Psoas muscle (tissue), 8 donors: ENCODE measurements around the gene NEFH. TPM values are rescaled to one million over a fixed set of nuclear protein-coding genes. Genes with fewer than 3 reads are reported as not detected.

Experiments used
- ATAC-seq, 4 donors: fragments of 200-7000 bp; cut with Tn5 transposase; one replicate each; pipeline ENCODE4 v1.9.1; 2020; ENCODE audit warnings: moderate library complexity in 3 of 4, mild to moderate bottlenecking in 2 of 4
- DNase-seq, 2 donors: peaks; one replicate each; pipeline ENCODE4 v3.0.0-alpha.2; 2020
- H3K27ac ChIP-seq: fragments of 200-600 bp; one replicate; pipeline ENCODE4 v1.8.0; 2022
- H3K27me3 ChIP-seq, 3 donors: fragments of 200-600 bp in 1 of 3; one replicate each; pipeline versions ENCODE4 v1.6.1 to v1.8.0; 2013 to 2022; ENCODE audit warnings: low read length in 2 of 3, mild to moderate bottlenecking in 2 of 3, moderate library complexity in 1 of 3; ENCODE audit not compliant: insufficient read depth in 3 of 3
- H3K36me3 ChIP-seq, 2 donors: fragments of 200-600 bp in 1 of 2; one replicate each; pipeline versions ENCODE4 v1.6.1 to v1.8.0; 2013 to 2022; ENCODE audit warnings: low read depth in 1 of 2, mild to moderate bottlenecking in 1 of 2, moderate library complexity in 1 of 2; ENCODE audit not compliant: insufficient read depth in 1 of 2
- H3K4me1 ChIP-seq: fragments of 200-600 bp; one replicate; pipeline ENCODE4 v1.8.0; 2022
- H3K4me3 ChIP-seq: fragments of 200-600 bp; one replicate; pipeline ENCODE4 v1.8.0; 2022; ENCODE audit warnings: mild to moderate bottlenecking
- H3K9me3 ChIP-seq: fragments of 200-600 bp; one replicate; pipeline ENCODE4 v1.8.0; 2022
- CTCF ChIP-seq: fragments of 200-600 bp; IDR thresholded peaks from one replicate; pipeline ENCODE4 v1.8.0; 2022; ENCODE audit warnings: antibody characterized with exemption
- WGBS, 3 donors: extraction: QIAGEN DNeasy Blood & Tissue Kit; methylation state at CpG; one replicate each; pipeline versions ENCODE4 v1.1.6 to v1.1.7; 2013; 5-methylcytosine and 5-hydroxymethylcytosine counted together
- intact Hi-C, 2 donors: fragments of 100-400 bp; cut with DNase I; formaldehyde crosslinking; loops; one replicate each; pipeline versions ENCODE4 v1.11.0 to v1.14.2; 2022
- polyA plus RNA-seq, 3 donors: library from polyadenylated mRNA; stranded (reverse); fragments of 200-250 nt; gene quantifications; one replicate each; pipeline ENCODE4 v1.2.3, GENCODE V29; 2013
- total RNA-seq, 4 donors: library from RNA; stranded (reverse); fragmentation: NEBNext Ultra II Directional in 2 of 4; extraction: Animal tissue kit (Norgen Biotek cat#: 25700) in 2 of 4; gene quantifications; one replicate each; pipeline versions ENCODE4 v1.2.1 to v1.2.4, GENCODE V29; 2021 to 2023
- donor health status: healthy with polysubstance abuse.
- donor health status: DM: no; HTN: no; CAD: no; lungs with moderate emphysema.
- donor health status: Bipolar disorder and iron deficiency.
- donor health status: healthy.
- donor health status: DM: yes; HTN: yes; CAD: no.
- donor health status: DM: no; HTN: no; CAD: no.
- donor health status: DM: no; HTN: no; CAD: no.
- donor health status: DM: yes; HTN: yes; CAD: no.

The NEFH gene
- total and polyA plus RNA-seq, 7 donors = 0.06 to 0.54 (median 0.18) TPM

GRCh38 chr22:29445508-29445907, 34.5 kb upstream of the NEFH start:
- no peaks in the 10 kb centered on the region for H3K36me3 ChIP-seq
- no peak for TF ChIP-seq CTCF
- ATAC-seq (no peak), DNase-seq (no peak)
- H3K4me3 ChIP-seq = no peak overlapping the region
- WGBS, 3 donors = 63 to 82% (median 81%) methylated on average over 4 of the region's 4 CpGs
- no peaks in the 10 kb centered on the region for H3K27me3 ChIP-seq
- intact Hi-C loops = no loop called here
- no peak overlapping the region for H3K27ac ChIP-seq
- H3K9me3 ChIP-seq = no peaks in the 10 kb centered on the region
- H3K4me1 ChIP-seq = no peaks in the 10 kb centered on the region

GRCh38 chr22:29447906-29448305, 32.1 kb upstream of the NEFH start:
- 82 to 87% (median 87%) methylated on average over 5 of the region's 5 CpGs for WGBS, 3 donors
- ATAC-seq (no peak), DNase-seq (no peak)
- no peak for TF ChIP-seq CTCF
- H3K27ac ChIP-seq = no peak overlapping the region
- H3K4me1 ChIP-seq = no peaks in the 10 kb centered on the region
- H3K27me3 ChIP-seq = no peaks in the 10 kb centered on the region
- intact Hi-C loops = no loop called here
- no peaks in the 10 kb centered on the region for H3K9me3 ChIP-seq
- no peak overlapping the region for H3K4me3 ChIP-seq
- H3K36me3 ChIP-seq = no peaks in the 10 kb centered on the region

GRCh38 chr22:29449296-29449875, 30.6 kb upstream of the NEFH start:
- intact Hi-C loops = no loop called here
- no peak for TF ChIP-seq CTCF
- DNase-seq = no peak
- WGBS, 3 donors = 88 to 92% (median 90%) methylated on average over 11 of the region's 11 CpGs
- Histone ChIP-seq H3K36me3 (no peaks in the 10 kb centered on the region), H3K4me3 (no peak overlapping the region), H3K27me3 (no peaks in the 10 kb centered on the region), H3K9me3 (no peaks in the 10 kb centered on the region), H3K27ac (no peak overlapping the region), H3K4me1 (no peaks in the 10 kb centered on the region)
- ATAC-seq = no peak

- Histone ChIP-seq H3K36me3 (no peaks in the 10 kb centered on the region), H3K27me3 (no peaks in the 10 kb centered on the region), H3K4me3 (no peak overlapping the region), H3K27ac (no peak overlapping the region), H3K9me3 (no peaks in the 10 kb centered on the region), H3K4me1 (no peaks in the 10 kb centered on the region)
- DNase-seq (no peak), ATAC-seq (no peak)
- 82 to 84% (median 84%) methylated on average over 8 of the region's 8 CpGs for WGBS, 3 donors
- intact Hi-C loops = no loop called here
- TF ChIP-seq CTCF = no peak
Measured at GRCh38 chr22:29450222-29450621, 29.8 kb upstream of the NEFH start.

- no peak overlapping the region for H3K27ac ChIP-seq
- TF ChIP-seq CTCF = no peak
- 81 to 92% (median 91%) methylated on average over 4 of the region's 4 CpGs for WGBS, 3 donors
- DNase-seq (no peak), ATAC-seq (no peak)
- H3K4me1 ChIP-seq = no peaks in the 10 kb centered on the region
- no peaks in the 10 kb centered on the region for H3K27me3 ChIP-seq
- intact Hi-C loops = no loop called here
- H3K9me3 ChIP-seq = no peaks in the 10 kb centered on the region
- no peak overlapping the region for H3K4me3 ChIP-seq
- H3K36me3 ChIP-seq = no peaks in the 10 kb centered on the region
Measured at GRCh38 chr22:29451863-29452262, 28.2 kb upstream of the NEFH start.
